Mammary epithelial cell (primary cell): ENCODE data around the gene GPC6.

Experiments used
- CTCF ChIP-seq, 2 donors: IDR thresholded peaks in 1 of 2; conservative IDR thresholded peaks in 1 of 2; 2 replicates each; pipeline ENCODE4 v1.5.1; 2011 to 2012; ENCODE audit warnings: inconsistent platforms in 2 of 2, low read length in 2 of 2, mild to moderate bottlenecking in 2 of 2, control low read depth in 1 of 2, low read depth in 1 of 2; ENCODE audit not compliant: insufficient read depth in 1 of 2; ENCODE audit errors: extremely low read depth in 1 of 2
- EZH2 ChIP-seq: IDR thresholded peaks from 2 replicates; pipeline ENCODE4 v1.6.1; 2012; ENCODE audit warnings: low read length, inconsistent platforms, borderline replicate concordance

DNA sequence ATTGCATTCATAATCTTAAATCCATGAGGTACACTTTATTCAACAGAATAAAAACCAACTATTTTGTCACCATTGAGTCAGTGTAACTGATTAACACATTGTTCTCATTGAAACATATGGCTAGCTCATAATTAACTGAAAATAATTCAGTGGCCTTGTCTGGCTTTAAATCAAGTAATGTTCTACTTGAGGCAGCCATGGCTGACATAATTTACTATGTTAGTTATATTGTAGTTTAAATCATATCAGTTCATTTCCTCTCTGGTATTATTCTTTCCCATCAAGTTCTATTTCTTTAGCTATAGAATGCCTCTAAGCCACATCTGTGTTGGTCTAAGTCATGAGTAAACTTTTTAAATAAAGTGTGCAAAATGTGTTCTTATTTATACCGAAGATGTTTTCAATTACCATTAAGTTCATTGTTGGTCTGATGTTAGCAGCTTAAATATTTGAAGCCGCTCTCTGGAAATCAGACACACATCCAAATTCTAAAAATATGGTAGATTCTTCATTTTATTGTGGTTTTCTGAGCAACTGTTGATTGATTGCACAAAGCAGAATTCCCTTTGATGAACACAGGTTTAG, 393.7 kb downstream of the GPC6 start:
- TF ChIP-seq CTCF (conservative IDR thresholded peaks at IDR 0.05 in 1 of 2, IDR thresholded peaks at IDR 0.05 in 1 of 2; ENCODE audit: extremely low read depth in 1 of 2, insufficient read depth in 1 of 2, low read depth in 1 of 2, low read length in 2 of 2) (no peak), EZH2 (no peak)
